NCI-H524 (cell line): ENCODE data around the gene ZDHHC13.

Experiments
- DNase-seq, 2 experiments: peaks; one replicate each; lab custom pipeline; 2025; lab: John Stamatoyannopoulos, UW

ZDHHC13 gene

GRCh38 chr11:19204836-19205235 lies 87.9 kb downstream of the ZDHHC13 start:
- DNase-seq, result no peak

GRCh38 chr11:19208181-19208580 lies 91.2 kb downstream of the ZDHHC13 start:
- DNase-seq, result no peak

DNA sequence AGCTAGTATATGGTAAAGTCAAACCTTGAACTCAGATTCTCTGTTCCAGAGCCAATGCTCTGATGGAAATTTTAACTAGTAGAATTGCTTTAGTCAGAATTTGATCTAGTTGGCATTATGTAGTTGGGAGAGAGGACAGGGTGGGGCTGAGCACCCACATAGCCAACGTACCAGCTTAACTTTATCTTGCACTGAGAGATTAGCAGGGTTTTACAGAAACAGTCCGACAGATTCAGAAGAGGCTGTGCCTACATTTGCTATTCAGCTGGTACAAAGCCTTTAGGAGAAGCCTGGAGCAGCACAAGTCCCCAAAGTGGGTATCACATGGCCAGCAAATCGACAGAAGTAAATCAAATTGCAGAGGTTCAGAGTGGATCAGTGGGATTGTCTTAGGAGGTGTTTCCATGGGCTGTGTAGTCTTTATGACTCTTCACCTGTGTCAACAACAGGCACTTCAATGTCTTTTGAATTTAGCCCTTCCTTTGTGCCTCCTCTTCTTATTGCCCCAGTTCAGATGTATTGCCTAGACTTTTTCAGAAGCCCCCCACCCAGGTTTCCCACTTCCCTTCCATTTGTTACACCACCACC lies 92.1 kb downstream of the ZDHHC13 start:
- DNase-seq, result no peak

DNA sequence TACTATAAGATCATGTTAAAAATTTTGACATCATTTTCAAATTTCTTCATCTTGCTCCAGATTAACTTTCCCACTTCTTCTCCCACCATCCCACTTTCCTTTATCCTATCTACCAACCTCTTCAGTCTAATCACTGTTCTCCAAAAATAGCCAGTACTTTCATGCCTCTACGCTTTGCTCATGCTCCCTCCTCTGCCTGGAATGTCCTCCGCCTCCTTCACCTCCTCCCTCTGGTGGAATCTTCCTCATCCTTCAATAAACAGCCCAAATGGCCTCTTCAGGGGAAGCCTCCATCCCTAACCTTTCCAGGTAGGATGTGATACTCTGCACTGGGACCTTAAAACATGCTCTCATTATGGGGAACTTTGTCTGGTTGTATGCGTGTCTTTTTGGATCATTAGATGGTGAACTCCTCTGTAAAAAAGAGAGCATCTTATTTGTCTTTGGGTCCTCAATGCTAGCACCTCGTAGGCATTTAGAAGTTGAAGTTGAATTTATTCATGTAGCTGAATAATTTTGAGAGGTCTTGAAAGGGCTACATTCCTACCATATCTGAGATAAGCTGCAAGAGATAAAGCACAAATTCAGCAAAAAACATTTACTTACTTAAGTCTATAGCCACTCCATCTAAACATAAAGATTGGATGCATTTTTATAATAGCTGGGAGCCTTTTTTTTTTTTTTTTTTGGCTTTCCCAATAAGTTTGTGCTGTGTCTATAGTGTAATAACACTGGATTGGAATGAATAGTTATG lies 92.8 kb downstream of the ZDHHC13 start:
- no peak for DNase-seq

DNA sequence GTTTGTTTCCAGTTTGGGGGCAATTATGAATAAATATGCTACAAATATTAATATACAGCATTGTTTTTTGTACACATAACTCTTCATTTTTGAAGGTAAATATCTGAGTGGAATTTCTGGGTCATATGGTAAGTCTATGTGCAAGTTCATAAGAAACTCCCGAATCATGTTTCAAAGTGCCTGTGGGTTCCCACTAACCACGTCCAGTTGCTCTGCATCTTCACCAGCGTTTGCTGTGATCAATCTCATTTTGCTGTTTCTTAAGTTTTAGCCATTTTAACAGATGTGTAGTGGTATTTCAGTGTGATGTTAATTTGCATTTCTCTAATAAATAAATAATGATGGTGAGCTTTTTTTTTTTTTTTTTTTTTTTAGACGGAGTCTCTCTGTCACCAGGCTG lies 99.1 kb downstream of the ZDHHC13 start:
- DNase-seq, result no peak

DNA sequence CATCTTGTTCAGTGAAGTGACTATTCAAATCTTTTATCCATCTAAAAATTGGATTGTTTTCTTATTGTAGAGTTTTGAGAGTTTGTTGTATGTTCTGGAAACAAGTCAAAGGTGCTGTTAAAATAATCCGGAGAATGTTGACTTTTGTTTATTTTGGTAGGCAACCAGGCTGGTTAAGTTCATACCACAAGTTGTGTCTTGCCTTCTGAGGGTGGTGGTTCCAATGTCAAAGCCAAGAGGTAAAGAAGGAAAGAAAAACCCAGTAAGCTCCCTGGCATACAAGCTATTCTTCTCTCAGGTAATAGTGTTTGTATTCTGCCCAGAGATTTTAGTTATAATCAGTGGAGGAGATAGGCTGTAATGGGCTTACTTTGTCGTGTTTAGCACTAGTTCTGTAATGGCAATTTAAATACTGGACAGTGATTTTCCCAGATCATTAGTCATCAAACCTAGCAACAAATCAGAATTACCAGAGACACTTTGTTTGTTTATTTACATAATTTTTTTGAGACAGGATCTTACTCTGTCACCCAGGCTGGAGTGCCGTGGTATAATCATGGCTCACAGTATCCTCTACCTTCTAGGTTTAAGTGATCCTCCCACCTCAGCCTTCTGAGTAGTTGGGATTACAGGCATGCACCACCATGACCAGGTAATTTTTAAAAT lies 99.9 kb downstream of the ZDHHC13 start:
- no peak for DNase-seq

DNA sequence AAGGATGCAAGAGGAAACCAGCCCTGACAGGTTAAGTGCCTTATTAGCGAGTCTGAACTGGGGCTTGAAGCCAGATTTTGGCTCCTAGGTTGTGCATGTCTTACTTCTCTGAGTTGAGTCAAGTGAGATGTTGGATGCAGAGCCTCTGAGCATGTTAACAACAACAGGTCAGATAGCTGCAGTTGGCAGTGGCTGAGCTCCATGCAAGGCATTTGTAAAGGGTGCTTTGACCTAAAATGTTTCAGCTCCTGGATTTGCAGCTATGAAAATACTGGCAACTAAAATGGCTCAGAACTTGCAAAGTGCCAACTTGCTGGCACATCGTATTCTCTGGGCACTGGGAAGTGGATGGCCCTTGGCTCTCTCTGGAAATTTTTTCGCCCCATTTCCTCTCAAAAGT lies 101.2 kb downstream of the ZDHHC13 start:
- no peak for DNase-seq

- DNase-seq, result no peak
Measured at GRCh38 chr11:19218786-19219460, 102.0 kb downstream of the ZDHHC13 start.

DNA sequence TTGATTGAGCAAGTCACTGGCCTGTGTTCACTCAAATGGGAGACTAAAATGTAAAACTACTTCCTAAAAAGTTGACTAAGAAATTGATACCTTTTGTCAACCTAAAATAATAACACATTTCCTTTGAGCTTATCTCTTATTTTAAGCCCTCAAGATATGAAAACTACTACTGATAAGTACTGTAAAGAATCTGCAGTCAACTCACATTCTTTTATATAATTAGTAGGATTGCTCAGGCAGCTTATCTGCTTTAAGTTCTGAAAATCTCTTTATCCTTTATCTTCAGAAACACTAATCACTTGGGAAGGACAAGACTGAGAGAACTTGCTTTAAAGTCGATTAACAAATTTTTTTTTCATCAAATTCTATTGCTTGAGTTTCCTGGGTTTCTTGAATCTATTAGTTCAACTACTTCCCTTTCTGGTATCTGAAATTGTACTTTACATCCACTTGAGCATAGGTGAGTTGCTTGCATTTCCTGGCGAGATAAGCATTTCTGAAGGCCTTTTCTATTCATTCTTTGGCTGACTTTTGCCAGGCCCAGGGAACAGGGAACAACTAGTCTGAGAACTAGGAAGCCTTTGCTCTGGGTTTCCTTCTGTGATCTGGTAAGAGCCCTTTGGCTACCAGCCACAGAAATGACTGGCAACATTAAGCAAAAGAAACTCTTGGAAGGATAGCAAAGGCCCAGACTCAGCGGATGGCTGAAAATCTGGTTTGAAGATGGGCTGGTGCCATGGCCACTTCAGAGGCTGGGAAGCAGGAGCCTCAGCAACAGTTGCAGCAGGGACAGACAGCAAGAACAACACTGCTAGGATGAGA lies 104.1 kb downstream of the ZDHHC13 start:
- DNase-seq, result no peak

- DNase-seq, result no peak
Measured at GRCh38 chr11:19225123-19225522, 108.2 kb downstream of the ZDHHC13 start.

GRCh38 chr11:19225581-19225980 lies 108.6 kb downstream of the ZDHHC13 start:
- no peak for DNase-seq
